WI38 (cell line): ENCODE data around the gene CCDC200.

ENCODE experiments used
- H3K4me3 ChIP-seq: 2 replicates; pipeline ENCODE4 v1.5.1; 2011; ENCODE audit warnings: low read depth, mild to moderate bottlenecking, control low read depth, low read length
- TF ChIP-seq, protein P1 (sequence below): IDR thresholded peaks from 2 replicates; pipeline ENCODE4 v1.5.1; 2012; ENCODE audit warnings: low read depth, mild to moderate bottlenecking, control low read depth, low read length

CCDC200 gene

DNA sequence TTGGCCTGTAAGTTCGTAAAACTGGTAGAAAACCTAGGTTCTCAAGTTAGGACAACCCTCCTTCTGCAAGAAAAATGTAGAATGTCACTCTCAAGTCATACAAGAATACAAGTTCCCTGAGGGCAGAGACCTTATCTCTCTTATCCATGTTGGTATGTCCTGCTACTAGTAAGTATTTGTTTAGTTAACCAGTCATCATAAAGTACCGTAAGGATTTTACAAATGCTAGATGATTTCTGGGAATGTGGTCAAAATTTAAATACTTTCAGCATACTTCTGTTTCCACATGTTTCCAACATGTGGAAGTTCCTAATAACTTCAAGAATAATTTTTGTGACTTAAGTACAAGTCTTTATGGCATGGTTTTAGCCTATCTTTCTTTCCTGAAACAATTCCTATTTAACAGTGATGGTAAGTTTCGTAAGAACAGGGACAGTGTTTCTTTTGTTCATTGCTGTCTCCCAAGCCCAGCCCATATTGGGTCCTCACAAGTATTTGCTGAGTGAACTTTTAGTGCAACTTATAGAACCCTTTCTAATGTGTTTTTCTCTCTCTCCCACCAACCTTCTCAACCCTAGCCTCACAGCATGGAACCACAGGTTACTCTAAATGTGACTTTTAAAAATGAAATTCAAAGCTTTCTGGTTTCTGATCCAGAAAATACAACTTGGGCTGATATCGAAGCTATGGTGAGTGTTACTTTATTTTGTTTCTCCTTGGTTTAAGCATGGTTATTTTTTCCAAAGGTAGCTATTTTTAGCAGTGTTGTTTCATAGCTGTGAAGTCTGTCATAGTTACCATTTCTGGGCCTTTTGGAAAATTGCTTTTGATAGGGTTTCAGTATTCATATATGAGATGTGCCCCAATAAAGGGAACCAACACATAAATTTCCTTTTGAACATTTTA lies 53.0 kb downstream of the CCDC200 start:
- no peak overlapping the region for H3K4me3 ChIP-seq
- TF ChIP-seq, protein P1, sequence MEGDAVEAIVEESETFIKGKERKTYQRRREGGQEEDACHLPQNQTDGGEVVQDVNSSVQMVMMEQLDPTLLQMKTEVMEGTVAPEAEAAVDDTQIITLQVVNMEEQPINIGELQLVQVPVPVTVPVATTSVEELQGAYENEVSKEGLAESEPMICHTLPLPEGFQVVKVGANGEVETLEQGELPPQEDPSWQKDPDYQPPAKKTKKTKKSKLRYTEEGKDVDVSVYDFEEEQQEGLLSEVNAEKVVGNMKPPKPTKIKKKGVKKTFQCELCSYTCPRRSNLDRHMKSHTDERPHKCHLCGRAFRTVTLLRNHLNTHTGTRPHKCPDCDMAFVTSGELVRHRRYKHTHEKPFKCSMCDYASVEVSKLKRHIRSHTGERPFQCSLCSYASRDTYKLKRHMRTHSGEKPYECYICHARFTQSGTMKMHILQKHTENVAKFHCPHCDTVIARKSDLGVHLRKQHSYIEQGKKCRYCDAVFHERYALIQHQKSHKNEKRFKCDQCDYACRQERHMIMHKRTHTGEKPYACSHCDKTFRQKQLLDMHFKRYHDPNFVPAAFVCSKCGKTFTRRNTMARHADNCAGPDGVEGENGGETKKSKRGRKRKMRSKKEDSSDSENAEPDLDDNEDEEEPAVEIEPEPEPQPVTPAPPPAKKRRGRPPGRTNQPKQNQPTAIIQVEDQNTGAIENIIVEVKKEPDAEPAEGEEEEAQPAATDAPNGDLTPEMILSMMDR, result no peak

DNA sequence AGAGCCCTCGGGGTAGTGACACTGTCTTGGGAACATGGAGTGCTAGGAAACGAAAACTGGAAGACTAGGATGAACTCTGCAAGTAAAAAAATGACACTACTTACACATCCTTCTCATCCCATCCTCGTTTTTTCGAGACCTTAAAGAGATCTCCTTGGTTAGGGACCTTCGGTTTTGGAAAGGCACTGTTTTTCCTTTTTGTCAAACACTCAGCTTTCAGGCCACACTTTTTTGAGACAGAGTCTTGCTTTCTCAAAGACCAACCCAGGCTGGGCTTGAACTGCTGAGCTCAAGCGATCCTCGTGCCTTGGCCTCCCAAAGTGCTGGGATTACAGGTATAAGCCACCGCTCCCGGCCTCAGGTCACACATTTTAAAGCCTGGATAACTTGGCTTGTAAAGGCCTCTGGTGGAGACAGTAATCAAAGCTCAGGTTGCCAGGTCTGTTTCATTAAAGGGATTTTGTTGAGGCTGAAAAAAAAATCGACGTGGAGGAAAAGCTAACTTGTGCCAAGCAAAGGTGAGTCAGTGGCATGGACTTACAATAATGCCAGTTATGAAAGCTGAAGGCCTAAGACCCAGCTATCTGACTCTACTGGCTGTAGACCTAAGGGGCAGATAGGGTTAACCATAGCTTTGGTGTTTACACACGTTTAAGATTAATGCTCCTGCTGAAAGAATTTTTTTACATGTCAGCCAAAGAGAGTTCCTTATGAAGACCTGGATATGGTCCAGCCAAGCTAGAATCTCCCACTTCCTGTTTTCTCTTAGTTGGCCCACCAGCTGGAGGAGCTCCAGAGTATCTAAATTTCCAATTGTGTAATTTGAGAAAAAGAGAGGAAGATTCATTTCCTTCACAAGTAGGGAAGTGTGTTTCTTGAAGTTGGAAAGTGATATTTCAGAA lies 56.6 kb downstream of the CCDC200 start:
- H3K4me3 ChIP-seq, result peak overlapping the region; percentile 66
- TF ChIP-seq, protein P1, result no peak; the same call in 1 of the 2 replicates
